Forelimb muscle (tissue), 1 donor: ENCODE measurements around the gene HAS3. TPM values are rescaled to one million over a fixed set of nuclear protein-coding genes. Genes with fewer than 3 reads are reported as not detected.
"Not testable (repeated sequence)": the region's sequence is repeated elsewhere in the genome, so short reads cannot be mapped to it uniquely, and the experiment has no call there.

Source experiments
- DNase-seq: peaks from one replicate; pipeline ENCODE4 v3.0.0-alpha.2; 2013; ENCODE audit warnings: low read depth
- polyA plus RNA-seq: library from polyadenylated mRNA; unstranded; fragments of 120-200 nt; gene quantifications from one replicate; pipeline ENCODE4 v1.2.1, GENCODE V29; 2013; ENCODE audit not compliant: insufficient read length

HAS3 gene
- polyA plus RNA-seq, 1 donor = 2.2 TPM

DNA sequence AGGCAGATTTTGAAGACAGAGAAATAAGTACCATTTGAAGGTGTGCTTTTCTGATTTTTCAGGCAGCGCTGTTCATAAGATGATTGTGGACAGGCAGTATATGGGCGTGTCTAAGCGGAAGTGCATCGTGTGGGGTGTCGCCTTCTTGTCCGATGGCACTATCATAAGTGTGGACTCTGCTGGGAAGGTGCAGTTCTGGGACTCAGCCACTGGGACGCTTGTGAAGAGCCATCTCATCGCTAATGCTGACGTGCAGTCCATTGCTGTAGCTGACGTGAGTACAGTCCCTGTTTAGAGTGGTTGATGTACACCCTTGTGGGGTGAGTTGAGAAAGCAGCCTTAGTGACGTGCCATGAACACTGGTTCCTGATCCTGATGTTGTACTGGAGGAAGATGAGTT lies 37.7 kb downstream of the HAS3 start:
- no peak for DNase-seq

DNA sequence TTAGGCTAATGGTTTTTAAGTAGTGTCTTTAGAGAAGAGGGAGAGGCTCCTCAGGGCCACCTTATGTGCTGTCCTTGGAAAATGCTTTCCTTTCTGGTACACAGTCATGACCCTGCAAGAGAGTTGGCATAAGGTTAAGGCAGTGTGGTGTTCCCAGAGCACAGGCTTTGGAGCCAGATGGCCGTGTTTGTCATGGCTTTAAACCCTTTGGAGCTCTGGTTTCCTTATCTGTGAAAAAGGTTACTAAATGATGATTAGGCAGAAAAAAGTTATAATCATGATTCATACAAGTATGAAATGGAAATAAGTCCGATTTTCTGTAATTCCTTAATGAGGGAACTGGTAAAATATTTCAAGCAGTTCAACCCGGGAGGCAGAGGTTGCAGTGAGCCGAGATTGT lies 40.2 kb downstream of the HAS3 start:
- DNase-seq = no peak

DNA sequence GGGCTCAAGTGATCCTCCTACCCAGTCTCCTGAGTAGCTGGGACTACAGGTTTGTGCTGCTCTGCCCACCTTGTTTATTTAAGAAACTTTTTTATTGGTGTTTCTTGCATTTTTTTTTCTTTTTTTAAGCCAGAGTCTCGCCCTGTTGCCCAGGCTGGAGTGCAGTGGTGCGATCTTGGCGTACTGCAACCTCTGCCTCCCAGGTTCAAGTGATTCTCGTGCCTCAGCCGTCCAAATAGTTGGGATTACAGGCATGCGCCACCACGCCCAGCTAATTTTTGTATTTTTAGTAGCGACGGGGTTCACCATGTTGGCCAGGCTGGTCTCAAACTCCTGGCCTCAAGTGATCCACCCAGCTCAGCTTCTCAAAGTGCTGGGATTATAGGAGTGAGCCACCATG lies 44.2 kb downstream of the HAS3 start:
- not testable (repeated sequence) for DNase-seq

DNA sequence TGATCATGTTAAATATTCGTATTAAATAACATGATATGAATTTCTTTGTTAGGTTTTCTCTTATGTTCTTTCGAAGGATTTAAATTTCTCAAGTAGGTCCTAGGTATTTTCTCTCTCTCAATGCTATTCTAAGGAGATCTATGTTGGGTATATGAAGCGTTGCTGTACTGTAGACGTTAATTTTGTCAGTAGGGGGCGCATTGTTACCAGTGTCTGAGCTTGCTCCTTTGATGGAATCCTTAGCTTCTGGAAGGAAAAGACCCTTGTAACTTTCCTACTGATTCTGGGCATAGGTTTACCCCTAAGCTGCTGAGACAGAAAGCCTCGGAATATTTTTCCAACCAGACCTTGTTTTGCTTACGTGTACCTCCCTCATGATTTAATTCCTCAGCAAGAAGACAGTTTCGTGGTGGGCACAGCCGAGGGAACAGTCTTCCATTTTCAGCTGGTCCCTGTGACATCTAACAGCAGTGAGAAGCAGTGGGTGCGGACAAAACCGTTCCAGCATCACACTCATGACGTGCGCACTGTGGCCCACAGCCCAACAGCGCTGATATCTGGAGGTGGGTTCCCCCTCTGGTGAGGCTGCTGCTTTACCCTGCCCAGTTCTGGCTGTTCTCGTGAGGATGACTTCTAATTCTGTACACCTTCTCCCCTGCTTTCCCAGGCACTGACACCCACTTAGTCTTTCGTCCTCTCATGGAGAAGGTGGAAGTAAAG lies 44.9 kb downstream of the HAS3 start:
- peak; percentile 70 for DNase-seq

DNA sequence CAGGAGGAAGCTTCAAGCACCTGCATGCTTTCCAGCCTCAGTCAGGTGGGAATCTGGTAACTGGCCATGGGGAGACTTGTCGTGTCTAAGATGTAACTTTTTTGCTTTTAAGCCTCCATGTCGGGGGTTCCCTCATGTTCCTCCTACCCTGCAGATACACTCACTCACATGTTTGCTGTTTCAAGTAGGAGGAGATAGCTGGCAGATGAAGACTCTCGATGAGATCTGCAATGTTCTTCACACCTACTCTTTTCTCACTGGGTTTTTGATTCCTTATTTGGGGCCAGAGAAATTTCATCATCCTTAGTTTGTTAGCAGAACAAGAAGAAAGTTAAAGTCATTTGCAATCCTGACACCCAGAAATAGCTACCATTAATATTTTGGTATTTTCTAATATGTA lies 51.7 kb downstream of the HAS3 start:
- DNase-seq = no peak

DNA sequence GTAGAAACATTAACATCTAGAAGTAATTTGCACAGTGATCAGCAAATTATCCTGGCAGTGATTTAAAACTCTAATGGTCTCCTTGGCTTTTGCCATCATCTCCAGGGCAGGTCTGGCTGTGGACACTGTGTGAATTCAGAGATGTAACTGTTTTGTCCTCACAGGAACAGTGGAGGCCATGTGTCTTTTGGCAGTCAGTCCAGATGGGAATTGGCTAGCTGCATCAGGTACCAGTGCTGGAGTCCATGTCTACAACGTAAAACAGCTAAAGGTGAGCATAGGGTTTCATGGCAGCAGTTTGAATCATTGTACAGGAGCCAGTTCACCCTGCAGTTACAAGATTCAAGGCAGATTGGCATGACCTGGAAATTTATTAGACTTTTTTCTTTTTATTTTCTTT lies 54.7 kb downstream of the HAS3 start:
- DNase-seq = no peak

DNA sequence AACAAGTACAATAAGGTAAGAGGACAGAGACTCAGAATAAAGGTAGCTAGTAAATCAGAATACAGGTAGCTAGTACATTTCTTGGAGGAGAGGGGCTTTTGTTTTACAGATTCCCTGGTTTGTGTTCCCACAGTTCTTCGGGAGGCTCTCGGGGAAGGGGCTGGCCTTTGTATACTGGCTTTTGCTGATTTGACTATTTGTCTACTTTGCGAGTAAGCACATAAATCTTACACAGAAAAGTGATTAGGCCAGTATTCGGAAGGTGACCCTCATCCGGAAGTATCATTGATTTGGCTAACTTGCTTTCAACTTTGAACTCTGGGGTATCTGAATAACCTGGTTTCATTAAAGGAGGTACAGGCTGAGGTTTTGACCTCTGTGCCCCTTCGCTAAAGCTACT lies 60.1 kb downstream of the HAS3 start:
- no peak for DNase-seq

DNA sequence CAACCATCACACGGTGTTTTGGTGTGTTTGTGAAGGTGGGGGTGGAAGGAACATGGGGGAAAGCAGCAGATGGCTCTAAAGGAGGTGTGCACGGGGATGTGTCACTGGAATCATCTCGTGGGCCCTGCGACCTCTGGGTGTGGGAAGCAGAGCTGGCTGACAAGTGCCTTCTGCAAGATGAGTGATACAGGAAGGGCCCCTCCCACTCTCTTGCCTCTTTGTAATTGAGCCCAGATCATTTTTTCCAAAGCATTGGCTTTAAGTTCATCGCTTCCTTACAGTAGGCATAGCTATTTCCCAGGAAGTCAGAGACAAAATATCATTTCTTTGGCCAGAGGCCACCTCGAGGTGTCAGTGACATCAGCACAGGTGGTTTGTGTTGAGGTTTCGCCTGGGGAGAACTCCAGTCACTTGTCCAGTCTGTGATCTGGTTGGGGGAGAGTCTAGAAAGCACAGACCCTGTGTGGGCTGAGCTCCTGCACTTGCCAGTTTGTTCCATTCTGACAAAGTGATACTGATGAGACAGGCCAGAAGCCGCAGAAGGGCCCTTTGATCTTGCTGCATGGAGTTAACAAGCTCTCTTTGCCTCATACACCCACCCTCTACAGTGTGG lies 60.9 kb downstream of the HAS3 start:
- no peak for DNase-seq

DNA sequence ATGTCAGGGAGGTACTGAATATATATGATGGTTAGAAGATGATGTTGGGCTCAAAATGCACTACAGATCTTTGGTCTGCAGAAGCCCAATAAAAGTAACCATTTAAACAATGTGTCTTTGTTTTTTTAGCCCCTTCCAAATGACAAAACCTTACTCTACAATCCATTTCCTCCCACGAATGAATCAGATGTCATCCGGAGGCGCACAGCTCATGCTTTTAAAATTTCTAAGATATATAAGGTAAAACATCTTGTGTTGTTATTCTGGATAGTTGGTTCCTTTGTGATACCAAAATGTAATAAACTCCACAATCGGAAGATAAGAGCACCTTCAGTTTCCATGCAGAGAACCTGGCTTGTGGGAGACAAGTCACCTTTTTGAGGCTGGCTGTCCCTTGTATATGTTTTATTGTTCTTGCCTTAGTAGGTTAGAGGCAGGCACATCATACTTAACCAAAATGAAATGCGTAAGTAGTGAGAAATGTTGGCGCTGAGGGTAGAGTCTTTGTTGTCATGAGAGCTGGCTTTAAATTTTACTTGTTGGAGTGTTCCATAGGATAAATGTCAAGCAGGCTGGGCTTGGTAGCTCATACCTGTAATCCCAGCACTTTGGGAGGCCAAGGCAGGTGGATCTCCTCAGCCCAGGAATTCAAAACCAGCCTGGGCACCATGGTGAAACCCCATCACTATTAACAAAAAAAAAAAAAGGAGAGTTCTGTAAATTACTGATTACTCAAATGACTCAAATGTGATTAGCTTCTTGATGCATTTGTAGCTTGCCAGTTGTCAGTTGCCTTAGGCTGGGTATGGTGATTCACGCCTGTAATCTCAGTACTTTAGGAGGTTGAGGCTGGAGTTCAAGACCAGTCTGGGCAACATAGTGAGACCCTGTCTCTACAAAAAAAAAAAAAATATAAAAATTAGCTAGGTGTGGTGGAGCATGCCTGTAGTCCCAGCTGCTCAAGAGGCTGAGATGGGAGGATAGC lies 61.8 kb downstream of the HAS3 start:
- no peak for DNase-seq

Other genes starting within 250 kb of the HAS3 start
- 61.6 TPM for gene CHTF8, start 26.9 kb downstream of the HAS3 start, polyA plus RNA-seq
- gene UTP4, start 27.0 kb downstream of the HAS3 start, polyA plus RNA-seq = 33.7 TPM
- 13.4 TPM for gene SNTB2, start 81.5 kb downstream of the HAS3 start, polyA plus RNA-seq
- gene VPS4A, start 205.7 kb downstream of the HAS3 start, polyA plus RNA-seq = 38.7 TPM
- gene PDF, start 224.9 kb downstream of the HAS3 start, polyA plus RNA-seq = 6.8 TPM
- gene COG8, start 233.9 kb downstream of the HAS3 start, polyA plus RNA-seq = 24.2 TPM
- 18.8 TPM for gene NIP7, start 234.1 kb downstream of the HAS3 start, polyA plus RNA-seq
- gene TMED6, start 246.1 kb downstream of the HAS3 start, polyA plus RNA-seq = 1.5 TPM